ENCODE data around the gene DLEC1. TPM values are rescaled to one million over a fixed set of nuclear protein-coding genes. Genes with fewer than 3 reads are reported as not detected.

Gene DLEC1
- total RNA-seq, 4 donors from 2014 or later: 0.20 to 4.1 (median 1.4) TPM

DNA sequence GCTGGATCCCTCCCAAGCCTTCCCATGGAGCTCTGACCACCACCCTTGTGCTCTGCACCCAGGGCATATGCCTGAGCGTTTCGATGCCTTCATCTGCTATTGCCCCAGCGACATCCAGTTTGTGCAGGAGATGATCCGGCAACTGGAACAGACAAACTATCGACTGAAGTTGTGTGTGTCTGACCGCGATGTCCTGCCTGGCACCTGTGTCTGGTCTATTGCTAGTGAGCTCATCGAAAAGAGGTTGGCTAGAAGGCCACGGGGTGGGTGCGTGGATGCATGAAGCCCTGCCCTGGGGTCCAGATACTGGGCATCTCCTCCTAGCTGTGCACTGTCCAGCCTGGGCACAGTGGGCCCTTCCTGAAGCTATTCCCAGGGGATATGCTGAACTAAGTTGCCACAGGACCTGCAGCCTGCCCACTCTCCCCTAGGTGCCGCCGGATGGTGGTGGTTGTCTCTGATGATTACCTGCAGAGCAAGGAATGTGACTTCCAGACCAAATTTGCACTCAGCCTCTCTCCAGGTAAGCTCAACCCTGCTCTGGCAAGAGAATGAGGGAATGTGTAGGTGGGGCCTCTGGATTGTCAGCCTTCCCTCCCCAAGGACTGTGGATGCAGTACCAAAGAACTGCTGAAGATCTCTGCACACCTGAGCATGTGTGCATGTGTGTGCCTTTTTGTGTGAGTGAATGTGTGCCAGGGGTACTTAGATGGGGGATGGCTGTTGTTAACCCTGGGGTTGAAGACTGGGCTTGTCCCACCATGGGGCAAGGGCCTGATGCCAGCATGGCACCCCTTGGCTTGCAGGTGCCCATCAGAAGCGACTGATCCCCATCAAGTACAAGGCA, 101.5 kb downstream of the DLEC1 start:
- WGBS, 2 donors (ENCODE audit: low coverage in 1 of 2): 97% methylated on average over 12 of the region's 13 CpGs; no CpG with 5 or more reads in 1 of the 2 donors
- intact Hi-C loops (cut with DNase I; ENCODE audit: low total_unique reads): no loop called here
- no peak overlapping the region for H3K4me3 ChIP-seq

GRCh38 chr3:38141173-38141951, 102.4 kb downstream of the DLEC1 start:
- 80 to 82% methylated on average over 1 to 7 of the region's 7 CpGs for WGBS, 2 donors (ENCODE audit: low coverage in 1 of 2)
- H3K4me1 ChIP-seq: peaks cover 12 to 21% (median 18%) of the 10 kb centered on the region in 4 donors
- TF ChIP-seq, protein P1, sequence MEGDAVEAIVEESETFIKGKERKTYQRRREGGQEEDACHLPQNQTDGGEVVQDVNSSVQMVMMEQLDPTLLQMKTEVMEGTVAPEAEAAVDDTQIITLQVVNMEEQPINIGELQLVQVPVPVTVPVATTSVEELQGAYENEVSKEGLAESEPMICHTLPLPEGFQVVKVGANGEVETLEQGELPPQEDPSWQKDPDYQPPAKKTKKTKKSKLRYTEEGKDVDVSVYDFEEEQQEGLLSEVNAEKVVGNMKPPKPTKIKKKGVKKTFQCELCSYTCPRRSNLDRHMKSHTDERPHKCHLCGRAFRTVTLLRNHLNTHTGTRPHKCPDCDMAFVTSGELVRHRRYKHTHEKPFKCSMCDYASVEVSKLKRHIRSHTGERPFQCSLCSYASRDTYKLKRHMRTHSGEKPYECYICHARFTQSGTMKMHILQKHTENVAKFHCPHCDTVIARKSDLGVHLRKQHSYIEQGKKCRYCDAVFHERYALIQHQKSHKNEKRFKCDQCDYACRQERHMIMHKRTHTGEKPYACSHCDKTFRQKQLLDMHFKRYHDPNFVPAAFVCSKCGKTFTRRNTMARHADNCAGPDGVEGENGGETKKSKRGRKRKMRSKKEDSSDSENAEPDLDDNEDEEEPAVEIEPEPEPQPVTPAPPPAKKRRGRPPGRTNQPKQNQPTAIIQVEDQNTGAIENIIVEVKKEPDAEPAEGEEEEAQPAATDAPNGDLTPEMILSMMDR (IDR thresholded peaks at IDR 0.05): no peak
- TF ChIP-seq EP300 (IDR thresholded peaks at IDR 0.05; ENCODE audit: low read depth): no peak
- no peak for TF ChIP-seq POLR2AphosphoS5 (IDR thresholded peaks at IDR 0.05)
- intact Hi-C loops (cut with DNase I; ENCODE audit: low total_unique reads) (no loop called here), in situ Hi-C loops (cut with MboI; ENCODE audit: low pct_ligation_motif_present in 1 of 4, low pct_unique_long_range_greater_than_20kb in 1 of 4, low sequenced_read_pairs in 3 of 4) (loop anchor here in 2 of 4 donors (25.0 kb wide), 2 partner anchors 321 to 346 kb away; partner anchors contain the start of genes ACVR2B (in 1 of the 2) and EXOG (in 1 of the 2))
- peaks cover 0 to 9% (median 3%) of the 10 kb centered on the region in 4 donors for H3K36me3 ChIP-seq
- DNase-seq: no peak
- no peak overlapping the region for H3K27ac ChIP-seq
- peaks cover 0 to 3% of the 10 kb centered on the region in 2 donors for H3K9me3 ChIP-seq
- H3K4me3 ChIP-seq: no peak overlapping the region
- H3K27me3 ChIP-seq: no peaks in the 10 kb centered on the region

More for the DNA sequence above, 101.5 kb downstream of the DLEC1 start:
- in situ Hi-C loops (cut with MboI; ENCODE audit: low pct_ligation_motif_present in 1 of 4, low pct_unique_long_range_greater_than_20kb in 1 of 4, low sequenced_read_pairs in 3 of 4): loop anchor here in 2 of 4 donors (25.0 kb wide), 2 partner anchors 322 to 347 kb away; partner anchors contain the start of genes ACVR2B (in 1 of the 2) and EXOG (in 1 of the 2)
- no peak for DNase-seq
- H3K36me3 ChIP-seq: peaks cover 0 to 9% (median 3%) of the 10 kb centered on the region in 4 donors
- H3K4me1 ChIP-seq: peaks cover 15 to 29% (median 25%) of the 10 kb centered on the region in 4 donors
- no peak overlapping the region for H3K27ac ChIP-seq
- no peaks in the 10 kb centered on the region for H3K9me3 ChIP-seq
- H3K27me3 ChIP-seq: no peaks in the 10 kb centered on the region
- TF ChIP-seq EP300 (IDR thresholded peaks at IDR 0.05; ENCODE audit: low read depth) (no peak), POLR2AphosphoS5 (IDR thresholded peaks at IDR 0.05) (no peak), POLR2A (IDR thresholded peaks at IDR 0.05) (no peak)
- TF ChIP-seq, protein P1 (IDR thresholded peaks at IDR 0.05): no peak

DNA sequence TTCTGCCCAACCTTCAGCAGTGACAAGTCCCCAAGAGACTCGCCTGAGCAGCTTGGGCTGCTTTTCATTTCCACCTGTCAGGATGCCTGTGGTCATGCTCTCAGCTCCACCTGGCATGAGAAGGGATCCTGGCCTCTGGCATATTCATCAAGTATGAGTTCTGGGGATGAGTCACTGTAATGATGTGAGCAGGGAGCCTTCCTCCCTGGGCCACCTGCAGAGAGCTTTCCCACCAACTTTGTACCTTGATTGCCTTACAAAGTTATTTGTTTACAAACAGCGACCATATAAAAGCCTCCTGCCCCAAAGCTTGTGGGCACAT, 102.9 kb downstream of the DLEC1 start:
- WGBS, 2 donors (ENCODE audit: low coverage in 1 of 2): 89% methylated on average over 2 of the region's 2 CpGs; no CpG with 5 or more reads in 1 of the 2 donors
- Histone ChIP-seq H3K36me3 (peaks cover 0 to 9% (median 3%) of the 10 kb centered on the region in 4 donors), H3K9me3 (peaks cover 0 to 8% of the 10 kb centered on the region in 2 donors), H3K4me3 (no peak overlapping the region), H3K4me1 (peaks cover 12 to 20% (median 18%) of the 10 kb centered on the region in 4 donors), H3K27ac (no peak overlapping the region), H3K27me3 (no peaks in the 10 kb centered on the region)
- in situ Hi-C loops (cut with MboI; ENCODE audit: low pct_ligation_motif_present in 1 of 4, low pct_unique_long_range_greater_than_20kb in 1 of 4, low sequenced_read_pairs in 3 of 4): loop anchor here in 2 of 4 donors (25.0 kb wide), 2 partner anchors 320 to 345 kb away; partner anchors contain the start of genes ACVR2B (in 1 of the 2) and EXOG (in 1 of the 2)
- no peak for DNase-seq
- TF ChIP-seq POLR2AphosphoS5 (IDR thresholded peaks at IDR 0.05) (no peak), POLR2A (IDR thresholded peaks at IDR 0.05) (no peak), EP300 (IDR thresholded peaks at IDR 0.05; ENCODE audit: low read depth) (no peak)
- TF ChIP-seq, protein P1 (IDR thresholded peaks at IDR 0.05): no peak
- intact Hi-C loops (cut with DNase I; ENCODE audit: low total_unique reads): no loop called here
